HG03460 (cell line): ENCODE data around the gene C2orf92.

Experiments
- ATAC-seq: cut with Tn5 transposase; IDR thresholded peaks from one replicate; pipeline ENCODE4 v1.9.1; 2021; ENCODE audit not compliant: unreplicated experiment

C2orf92 gene

DNA sequence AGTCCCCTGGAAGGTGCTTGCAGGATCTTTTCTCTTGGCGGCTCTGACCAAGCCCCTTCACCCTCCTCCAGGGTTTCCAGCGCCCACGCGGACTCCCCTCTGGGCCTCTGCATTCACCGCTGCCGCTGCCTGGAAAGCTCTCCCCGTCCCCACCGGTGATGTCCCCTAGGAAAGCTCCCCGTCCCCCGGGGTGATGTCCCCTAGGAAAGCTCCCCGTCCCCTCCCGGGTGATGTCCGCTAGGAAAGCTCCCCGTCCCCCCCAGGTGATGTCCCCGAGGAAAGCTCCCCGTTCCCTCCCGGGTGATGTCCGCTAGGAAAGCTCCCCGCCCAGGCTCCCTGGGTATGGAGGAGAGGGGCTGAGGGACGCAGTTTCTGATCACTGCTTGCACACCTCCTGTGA is 71.7 kb downstream of the C2orf92 start:
- ATAC-seq, result no peak

DNA sequence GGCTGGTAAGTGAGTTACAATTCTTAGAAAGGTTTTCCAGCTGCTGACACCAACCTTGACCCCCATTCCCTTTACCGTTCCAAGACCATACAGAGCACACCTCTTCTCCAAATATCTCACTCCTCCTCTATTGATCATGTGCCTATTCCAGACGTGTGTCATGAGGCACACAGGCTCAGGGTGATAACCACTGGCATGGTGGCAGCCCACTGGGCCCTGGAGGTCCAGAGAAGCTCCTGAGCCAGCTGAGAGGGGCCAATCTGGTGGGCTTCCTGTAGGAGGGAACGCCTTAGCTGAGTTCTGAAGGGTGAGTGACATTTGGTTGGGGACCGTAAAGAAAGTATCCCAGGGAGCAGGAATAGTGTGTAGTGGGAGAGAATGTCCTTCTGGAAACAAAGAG is 72.2 kb downstream of the C2orf92 start:
- ATAC-seq, result no peak

DNA sequence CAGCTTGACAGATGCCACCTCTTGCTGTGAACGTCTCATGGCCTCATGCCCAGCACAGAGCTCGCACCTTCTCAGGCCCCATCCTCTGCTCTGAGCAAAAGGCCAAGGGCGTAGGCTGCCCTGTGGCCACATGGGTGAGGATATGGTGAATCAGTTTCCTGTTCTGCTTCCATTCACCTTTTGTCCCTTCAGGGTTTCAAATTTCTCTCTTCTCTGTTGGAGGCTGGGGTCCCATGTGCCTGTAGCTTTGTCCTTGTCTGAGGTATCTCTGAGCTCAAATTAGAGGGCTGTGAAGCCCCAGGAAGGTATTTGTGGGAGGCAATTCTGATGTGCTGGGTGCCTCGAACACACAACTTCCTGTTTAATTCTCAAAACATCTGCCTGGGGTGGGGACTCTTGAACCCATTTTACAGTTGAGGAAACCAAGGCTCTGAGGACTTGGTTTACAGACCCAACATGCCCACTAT is 72.9 kb downstream of the C2orf92 start:
- no peak for ATAC-seq

DNA sequence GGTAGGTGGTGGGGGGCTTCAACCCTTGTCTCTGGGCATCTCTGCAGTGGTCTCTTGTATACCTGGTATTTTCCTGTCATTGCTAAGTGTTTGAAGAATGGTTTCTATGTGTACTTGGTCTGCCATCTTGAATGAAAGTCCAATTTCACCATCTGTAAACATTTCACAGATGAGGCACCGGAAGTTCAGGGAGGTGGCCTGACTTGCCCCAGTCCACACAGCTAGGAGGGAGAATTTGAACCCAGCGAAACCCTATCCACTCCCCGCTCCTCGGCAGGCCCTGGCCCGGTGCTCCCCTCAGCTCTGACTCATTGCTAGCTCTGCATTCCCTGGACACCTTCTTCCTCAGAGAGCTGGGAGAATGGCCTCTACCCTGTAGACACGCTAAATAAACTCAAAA is 74.4 kb downstream of the C2orf92 start:
- ATAC-seq, result no peak

DNA sequence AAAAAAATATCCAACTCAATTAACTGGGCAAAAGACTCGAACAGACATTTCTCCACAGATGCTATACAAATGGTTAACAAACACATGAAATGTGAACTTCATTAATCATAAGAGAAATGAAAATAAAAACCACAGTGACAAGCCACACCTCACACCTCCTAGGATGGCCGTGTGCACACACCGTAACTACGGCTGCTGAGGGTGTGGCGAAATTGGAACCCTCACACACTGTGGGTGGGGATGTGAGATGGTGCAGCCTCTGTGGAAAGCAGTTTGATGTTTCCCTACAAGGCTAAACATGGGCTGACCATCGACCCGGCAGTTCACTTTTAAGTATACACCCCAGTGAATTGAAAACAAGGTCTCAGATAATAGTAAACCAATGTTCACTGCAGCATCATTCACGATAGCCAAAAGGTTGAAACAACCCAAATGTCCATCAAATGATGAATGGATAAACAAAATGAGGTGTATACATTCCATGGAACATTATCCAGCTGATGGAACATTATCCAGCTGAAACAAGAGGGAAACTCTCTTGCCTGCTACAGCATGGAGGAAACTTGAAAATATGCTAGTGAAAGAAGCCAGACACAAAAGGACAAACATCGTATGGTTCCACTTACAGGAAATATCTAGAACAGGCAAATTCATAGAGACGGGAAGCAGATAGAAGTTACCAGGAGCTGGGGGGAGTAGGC is 76.1 kb downstream of the C2orf92 start:
- ATAC-seq, result no peak

DNA sequence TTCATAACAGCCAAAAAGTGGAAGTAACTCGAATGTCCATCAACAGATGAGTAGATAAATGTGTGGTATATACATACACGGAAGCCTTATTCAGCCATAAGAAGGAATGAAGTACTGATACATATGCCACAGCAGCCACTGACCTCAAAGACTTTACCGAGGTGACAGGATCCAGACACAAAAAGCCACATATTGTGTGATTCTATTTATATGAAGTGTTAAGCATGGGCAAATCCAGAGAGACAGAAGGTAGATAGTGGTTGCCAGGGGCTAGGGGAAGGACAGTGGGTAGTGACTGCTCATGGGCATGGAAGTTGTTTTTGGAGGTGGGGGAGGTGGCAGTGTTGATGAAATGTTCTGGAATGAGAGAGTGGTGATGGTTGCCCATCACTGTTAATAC is 77.8 kb downstream of the C2orf92 start:
- no peak for ATAC-seq

DNA sequence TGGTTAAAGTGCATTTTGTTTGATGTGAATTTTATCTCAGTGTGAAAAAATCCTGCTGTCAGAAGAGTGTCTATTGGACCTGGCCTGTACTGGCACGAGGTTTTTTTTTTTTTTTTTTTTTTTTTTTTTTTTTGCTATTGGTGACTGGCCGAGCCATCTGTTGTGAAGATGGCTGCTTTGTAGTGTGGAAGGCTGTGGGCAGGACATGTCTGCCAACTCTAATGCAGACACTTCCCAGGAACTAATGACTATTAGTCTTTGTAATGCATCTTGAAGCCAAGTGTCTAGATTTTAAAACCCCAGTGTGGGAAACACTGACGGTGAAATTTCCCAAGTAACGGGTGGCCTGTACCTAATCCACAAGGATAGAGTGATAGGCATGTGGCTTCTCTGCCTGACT is 78.2 kb downstream of the C2orf92 start:
- no peak for ATAC-seq

DNA sequence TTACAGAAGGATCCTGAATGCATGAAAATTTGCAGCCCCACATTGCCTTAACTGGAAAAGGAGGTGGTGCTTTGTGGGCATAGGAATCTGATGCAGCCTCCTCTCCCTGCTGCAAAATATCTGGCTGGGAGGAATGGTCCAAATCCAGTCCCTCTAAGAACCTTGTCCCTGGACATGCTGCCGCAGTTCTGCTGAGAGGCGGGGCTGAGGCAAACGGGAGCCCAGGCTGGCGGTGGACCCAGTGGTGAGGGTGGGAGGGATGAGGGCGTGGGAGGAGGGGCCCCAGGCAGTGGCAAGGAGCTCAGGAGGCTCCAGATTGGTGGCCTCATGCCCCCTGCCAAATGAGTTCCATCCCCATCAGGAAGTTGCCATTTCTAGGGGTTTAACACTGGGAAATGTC is 80.1 kb downstream of the C2orf92 start:
- ATAC-seq, result no peak

DNA sequence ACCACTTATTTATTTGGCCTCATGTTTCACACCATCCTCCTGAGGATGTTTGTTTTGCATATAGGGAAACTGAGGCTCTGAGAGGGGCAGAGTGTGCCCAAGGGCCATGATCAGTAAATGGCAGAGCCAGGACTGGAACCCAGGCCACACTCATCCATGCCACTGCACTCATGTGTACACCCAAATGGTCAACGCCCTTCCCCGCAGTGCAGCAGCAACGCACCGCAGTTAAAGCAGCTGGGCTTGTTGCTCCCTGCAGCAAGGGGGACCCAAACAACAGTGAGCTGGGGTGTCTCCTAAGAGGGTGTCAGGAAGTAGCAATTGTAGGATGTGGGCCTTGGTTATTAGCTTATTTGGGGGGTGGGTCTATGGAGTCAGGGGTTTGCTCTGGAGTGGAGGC is 80.5 kb downstream of the C2orf92 start:
- ATAC-seq, result no peak

DNA sequence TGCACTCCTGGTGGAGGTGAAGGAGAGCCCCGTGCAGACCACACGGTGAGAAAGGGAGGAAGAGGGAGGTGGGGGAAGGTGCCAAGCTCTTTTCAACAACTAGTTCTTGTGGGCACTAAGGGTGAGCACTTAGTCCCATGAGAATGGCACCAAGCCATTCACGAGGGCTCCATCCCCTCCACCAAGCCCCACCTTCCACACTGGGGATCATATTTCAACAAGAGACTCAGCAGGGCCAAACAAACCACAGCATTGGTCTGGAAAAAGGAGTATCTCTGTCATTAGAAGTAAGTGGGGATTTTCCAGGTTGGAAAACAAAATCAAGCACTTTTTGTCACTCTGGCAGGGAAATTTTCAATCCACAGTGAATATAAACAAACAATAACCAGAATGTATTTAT is 82.2 kb downstream of the C2orf92 start:
- no peak for ATAC-seq
